SK-N-SH treated with all-trans-retinoic acid at 6 μM for 48 hours (cell line): ENCODE measurements around the gene SH2D2A.

Experiments
- RARB ChIP-seq: fragments of 250-450 bp; sonication (Bioruptor Pico); IDR thresholded peaks from 2 replicates; pipeline ENCODE4 v1.8.0; 2021; ENCODE audit warnings: mild to moderate bottlenecking, moderate library complexity
- TOX ChIP-seq: fragments of 250-450 bp; sonication (Bioruptor Pico); IDR thresholded peaks from 2 replicates; pipeline ENCODE4 v1.8.0; 2021; ENCODE audit warnings: mild to moderate bottlenecking, moderate library complexity, borderline replicate concordance
- ZC3H10 ChIP-seq: fragments of 250-450 bp; sonication (Bioruptor Pico); IDR thresholded peaks from 2 replicates; pipeline ENCODE4 v1.5.1; 2021; ENCODE audit warnings: mild to moderate bottlenecking, moderate library complexity
- ZFP30 ChIP-seq: fragments of 450-650 bp; formaldehyde crosslinking; IDR thresholded peaks from 2 replicates; pipeline ENCODE4 v1.5.0; 2022; ENCODE audit warnings: mild to moderate bottlenecking, moderate library complexity
- TF ChIP-seq, protein P1 (sequence below): fragments of 250-450 bp; sonication (Bioruptor Pico); IDR thresholded peaks from 2 replicates; pipeline ENCODE4 v1.8.0; 2020; ENCODE audit warnings: mild to moderate bottlenecking, moderate library complexity, borderline replicate concordance
- TF ChIP-seq, protein P2 (sequence below): fragments of 250-450 bp; sonication (Bioruptor Pico); IDR thresholded peaks from 2 replicates; pipeline ENCODE4 v1.5.1; 2020; ENCODE audit warnings: low read depth, mild to moderate bottlenecking, moderate library complexity

DNA sequence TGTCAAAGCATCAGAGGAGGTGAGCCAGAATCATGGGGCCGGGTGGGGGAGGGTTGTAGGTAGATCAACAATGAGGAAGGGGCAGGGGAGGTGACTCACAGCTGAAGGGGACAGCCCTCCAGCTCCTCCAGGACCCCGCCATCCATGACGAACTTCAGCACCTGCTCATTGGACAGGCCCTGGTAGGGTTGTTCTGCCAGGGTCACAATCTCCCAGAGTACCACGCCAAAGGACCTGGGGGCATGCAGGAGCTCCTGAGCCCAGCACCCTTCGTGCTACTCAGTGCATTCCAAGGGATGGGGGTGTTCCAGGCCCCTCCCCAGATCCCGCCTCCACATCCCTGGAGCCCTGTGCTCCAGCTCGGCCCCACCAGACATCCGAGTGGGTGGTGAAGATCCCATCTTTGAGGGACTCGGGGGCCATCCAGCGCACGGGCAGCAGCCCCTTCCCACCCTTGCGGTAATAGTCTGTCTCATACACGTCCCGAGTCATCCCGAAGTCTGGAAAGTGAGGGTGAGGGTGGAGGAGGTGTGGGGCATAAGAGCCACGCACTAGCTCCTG, 24.7 kb upstream of the SH2D2A start:
- TF ChIP-seq TOX (CRISPR knock-in tag), result no peak
- no peak for TF ChIP-seq ZC3H10
- TF ChIP-seq RARB (CRISPR knock-in tag), result no peak
- TF ChIP-seq ZFP30, result no peak
- TF ChIP-seq, protein P1, sequence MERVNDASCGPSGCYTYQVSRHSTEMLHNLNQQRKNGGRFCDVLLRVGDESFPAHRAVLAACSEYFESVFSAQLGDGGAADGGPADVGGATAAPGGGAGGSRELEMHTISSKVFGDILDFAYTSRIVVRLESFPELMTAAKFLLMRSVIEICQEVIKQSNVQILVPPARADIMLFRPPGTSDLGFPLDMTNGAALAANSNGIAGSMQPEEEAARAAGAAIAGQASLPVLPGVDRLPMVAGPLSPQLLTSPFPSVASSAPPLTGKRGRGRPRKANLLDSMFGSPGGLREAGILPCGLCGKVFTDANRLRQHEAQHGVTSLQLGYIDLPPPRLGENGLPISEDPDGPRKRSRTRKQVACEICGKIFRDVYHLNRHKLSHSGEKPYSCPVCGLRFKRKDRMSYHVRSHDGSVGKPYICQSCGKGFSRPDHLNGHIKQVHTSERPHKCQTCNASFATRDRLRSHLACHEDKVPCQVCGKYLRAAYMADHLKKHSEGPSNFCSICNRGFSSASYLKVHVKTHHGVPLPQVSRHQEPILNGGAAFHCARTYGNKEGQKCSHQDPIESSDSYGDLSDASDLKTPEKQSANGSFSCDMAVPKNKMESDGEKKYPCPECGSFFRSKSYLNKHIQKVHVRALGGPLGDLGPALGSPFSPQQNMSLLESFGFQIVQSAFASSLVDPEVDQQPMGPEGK, result no peak
- TF ChIP-seq, protein P2, sequence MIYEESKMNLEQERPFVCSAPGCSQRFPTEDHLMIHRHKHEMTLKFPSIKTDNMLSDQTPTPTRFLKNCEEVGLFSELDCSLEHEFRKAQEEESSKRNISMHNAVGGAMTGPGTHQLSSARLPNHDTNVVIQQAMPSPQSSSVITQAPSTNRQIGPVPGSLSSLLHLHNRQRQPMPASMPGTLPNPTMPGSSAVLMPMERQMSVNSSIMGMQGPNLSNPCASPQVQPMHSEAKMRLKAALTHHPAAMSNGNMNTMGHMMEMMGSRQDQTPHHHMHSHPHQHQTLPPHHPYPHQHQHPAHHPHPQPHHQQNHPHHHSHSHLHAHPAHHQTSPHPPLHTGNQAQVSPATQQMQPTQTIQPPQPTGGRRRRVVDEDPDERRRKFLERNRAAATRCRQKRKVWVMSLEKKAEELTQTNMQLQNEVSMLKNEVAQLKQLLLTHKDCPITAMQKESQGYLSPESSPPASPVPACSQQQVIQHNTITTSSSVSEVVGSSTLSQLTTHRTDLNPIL, result no peak
